Retinal pigment epithelial cell (primary cell): ENCODE measurements around the gene ZNF70.

Experiments used
- DNase-seq: peaks from one replicate; pipeline ENCODE4 v3.0.0-alpha.2; 2010; ENCODE audit warnings: low read depth
- H3K4me3 ChIP-seq: 2 replicates; pipeline ENCODE4 v1.5.1; 2011; ENCODE audit warnings: mild to moderate bottlenecking, low read length, control low read depth, moderate library complexity
- TF ChIP-seq, protein P1 (sequence below): conservative IDR thresholded peaks from 2 replicates; pipeline ENCODE4 v1.5.1; 2011; ENCODE audit warnings: low read depth, low read length, control low read depth, inconsistent platforms

Gene ZNF70

DNA sequence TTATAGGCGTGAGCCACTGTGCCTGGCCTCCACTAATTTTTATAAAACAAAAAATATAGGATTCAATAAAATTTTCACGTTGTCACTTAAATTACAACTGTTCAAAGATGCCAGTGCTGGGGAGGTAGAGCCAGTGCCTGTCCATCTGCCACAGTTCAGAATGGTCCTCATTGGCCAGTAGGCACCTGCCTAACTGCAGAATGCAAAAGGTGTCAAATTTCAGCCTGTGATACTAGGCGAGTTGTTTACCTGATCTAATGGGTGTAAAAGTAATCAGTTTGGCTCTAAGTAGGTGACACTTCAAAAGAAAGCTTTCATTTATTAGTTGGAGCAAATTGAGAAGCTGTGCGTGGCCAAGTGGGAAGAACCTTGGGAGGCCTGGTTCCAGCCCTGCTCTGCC, 38.2 kb upstream of the ZNF70 start:
- TF ChIP-seq, protein P1, sequence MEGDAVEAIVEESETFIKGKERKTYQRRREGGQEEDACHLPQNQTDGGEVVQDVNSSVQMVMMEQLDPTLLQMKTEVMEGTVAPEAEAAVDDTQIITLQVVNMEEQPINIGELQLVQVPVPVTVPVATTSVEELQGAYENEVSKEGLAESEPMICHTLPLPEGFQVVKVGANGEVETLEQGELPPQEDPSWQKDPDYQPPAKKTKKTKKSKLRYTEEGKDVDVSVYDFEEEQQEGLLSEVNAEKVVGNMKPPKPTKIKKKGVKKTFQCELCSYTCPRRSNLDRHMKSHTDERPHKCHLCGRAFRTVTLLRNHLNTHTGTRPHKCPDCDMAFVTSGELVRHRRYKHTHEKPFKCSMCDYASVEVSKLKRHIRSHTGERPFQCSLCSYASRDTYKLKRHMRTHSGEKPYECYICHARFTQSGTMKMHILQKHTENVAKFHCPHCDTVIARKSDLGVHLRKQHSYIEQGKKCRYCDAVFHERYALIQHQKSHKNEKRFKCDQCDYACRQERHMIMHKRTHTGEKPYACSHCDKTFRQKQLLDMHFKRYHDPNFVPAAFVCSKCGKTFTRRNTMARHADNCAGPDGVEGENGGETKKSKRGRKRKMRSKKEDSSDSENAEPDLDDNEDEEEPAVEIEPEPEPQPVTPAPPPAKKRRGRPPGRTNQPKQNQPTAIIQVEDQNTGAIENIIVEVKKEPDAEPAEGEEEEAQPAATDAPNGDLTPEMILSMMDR = no peak
- no peak overlapping the region for H3K4me3 ChIP-seq
- DNase-seq = no peak

DNA sequence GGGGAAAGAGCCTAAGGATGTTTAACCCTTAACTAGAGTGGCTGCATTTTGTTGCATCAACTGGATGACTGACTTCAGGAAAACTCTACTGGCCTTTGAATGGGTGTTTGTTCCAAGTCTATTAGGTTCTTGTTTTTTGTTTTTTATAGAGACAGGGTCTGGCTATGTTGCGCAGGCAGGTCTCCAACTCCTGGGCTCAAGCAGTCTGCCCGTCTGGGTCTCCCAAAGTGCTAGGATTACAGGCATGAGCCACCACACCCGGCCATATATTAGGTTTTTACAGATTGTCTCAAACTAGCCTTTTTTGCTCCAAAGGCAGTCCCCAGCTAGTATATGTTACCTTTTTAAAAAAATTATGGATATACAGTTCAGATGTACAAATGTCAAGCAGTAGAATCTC, 37.0 kb upstream of the ZNF70 start:
- H3K4me3 ChIP-seq = peak overlapping the region; percentile 60
- TF ChIP-seq, protein P1 = no peak
- DNase-seq = no peak

DNA sequence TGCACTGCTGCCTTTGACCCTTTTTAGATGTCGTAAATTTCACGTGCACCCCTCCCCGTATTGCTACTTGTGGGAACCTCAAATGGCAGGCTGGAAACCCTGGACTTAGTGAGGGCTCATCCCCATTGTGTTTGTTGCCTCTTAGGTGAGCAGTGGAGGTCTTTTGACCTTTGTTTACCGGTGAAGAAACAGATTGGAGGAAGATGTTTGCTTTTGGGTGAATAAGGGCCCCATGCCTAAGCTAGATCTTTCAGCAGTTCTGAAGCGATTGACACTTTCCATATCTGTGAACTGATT, 36.6 kb upstream of the ZNF70 start:
- no peak for DNase-seq
- peak overlapping the region; percentile 60 for H3K4me3 ChIP-seq
- TF ChIP-seq, protein P1 = no peak

DNA sequence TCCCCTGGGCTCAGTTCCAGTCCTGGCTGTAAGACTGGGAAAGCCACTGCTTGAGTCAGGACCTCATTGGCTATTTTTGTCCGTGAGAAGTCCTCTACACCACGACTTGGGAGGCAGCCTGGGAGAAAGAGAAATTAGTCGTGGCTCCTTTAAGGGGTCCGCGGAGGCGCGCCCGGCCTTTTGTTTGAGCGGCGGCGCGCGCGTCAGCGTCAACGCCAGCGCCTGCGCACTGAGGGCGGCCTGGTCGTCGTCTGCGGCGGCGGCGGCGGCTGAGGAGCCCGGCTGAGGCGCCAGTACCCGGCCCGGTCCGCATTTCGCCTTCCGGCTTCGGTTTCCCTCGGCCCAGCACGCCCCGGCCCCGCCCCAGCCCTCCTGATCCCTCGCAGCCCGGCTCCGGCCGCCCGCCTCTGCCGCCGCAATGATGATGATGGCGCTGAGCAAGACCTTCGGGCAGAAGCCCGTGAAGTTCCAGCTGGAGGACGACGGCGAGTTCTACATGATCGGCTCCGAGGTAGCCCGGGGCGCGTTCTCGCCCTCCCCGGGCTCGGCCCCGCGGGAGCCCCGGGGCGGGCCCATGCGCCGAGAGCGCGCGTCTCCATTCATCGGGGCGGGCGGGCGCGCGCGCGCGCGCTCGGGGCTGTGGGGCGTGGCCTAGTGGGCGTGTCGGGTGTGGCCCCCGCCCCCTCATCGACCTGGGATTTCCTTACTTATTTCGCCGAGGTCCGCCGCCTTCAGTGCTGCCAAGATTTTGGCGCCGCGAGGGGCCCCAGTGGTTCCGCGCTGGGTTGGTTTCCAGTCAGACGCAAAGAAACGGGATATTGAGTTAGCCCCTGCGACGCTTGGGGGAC, 36.1 kb upstream of the ZNF70 start, which contains the start of gene SMARCB1:
Gene SMARCB1 (plus strand): TSS at position 215 of the 848 bp plus-strand sequence. CDS start 204 bp downstream, at position 419.
- peak within 1 kb of the TSS; percentile 60 for H3K4me3 ChIP-seq
- peak; percentile 51 for DNase-seq
- TF ChIP-seq, protein P1 = no peak

DNA sequence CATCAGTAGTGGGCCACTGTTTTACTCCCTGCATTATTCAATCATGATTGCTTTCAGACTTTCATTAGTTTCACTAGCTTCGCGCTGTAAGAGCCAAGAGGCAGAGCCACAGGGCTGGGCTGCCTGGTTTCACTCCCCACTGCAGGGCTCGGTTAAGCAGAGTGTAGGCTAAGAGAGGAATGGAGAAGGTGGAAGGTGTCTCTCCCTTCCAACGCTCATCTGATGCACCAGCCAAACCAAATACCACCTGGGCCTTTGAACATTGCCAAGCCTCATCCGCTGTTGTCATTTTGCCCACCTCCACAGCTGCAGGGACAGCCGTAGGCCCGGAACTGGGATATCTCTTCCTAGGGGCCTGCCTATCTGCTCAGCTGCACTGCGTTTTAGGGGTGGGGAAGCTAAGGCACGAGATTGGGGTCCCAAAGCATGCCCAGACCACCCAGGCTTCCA, 35.4 kb upstream of the ZNF70 start:
- no peak for DNase-seq
- TF ChIP-seq, protein P1 = no peak
- peak overlapping the region; percentile 41 for H3K4me3 ChIP-seq

DNA sequence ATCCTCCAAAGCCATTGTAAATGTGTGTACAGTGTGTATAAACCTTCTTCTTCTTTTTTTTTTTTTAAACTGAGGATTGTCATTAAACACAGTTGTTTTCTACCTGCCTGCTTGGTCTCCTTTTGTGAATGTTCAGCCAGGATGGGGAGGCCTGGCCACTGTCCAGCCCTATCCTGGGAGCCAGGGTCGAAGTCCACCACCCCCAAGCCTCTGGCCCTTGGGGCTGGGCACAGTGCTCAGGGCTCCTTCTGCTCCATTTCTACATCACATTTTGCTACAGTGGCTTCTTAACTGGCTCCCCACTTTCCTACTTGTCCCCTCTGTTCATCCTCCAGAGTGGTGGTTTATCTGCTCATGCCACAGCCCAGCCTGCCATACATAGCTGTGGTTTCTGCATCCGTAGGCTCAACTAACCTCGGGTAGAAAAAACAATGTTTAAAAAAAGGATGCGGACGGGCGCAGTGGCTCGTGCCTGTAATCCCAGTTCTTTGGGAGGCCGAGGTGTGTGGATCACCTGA, 33.4 kb upstream of the ZNF70 start:
- DNase-seq = no peak
- TF ChIP-seq, protein P1 = no peak
- no peak overlapping the region for H3K4me3 ChIP-seq
